Activated T-helper 1 cell treated with Interleukin-2 at 50 U/mL for 16 hours (primary cell): ENCODE measurements around the gene ZNF777.
"Not testable (repeated sequence)": the region's sequence is repeated elsewhere in the genome, so short reads cannot be mapped to it uniquely, and the experiment has no call there.

Experiments
- DNase-seq: peaks from one replicate; pipeline ENCODE4 v3.0.0-alpha.2; 2020; ENCODE audit warnings: low read depth

The ZNF777 gene

DNA sequence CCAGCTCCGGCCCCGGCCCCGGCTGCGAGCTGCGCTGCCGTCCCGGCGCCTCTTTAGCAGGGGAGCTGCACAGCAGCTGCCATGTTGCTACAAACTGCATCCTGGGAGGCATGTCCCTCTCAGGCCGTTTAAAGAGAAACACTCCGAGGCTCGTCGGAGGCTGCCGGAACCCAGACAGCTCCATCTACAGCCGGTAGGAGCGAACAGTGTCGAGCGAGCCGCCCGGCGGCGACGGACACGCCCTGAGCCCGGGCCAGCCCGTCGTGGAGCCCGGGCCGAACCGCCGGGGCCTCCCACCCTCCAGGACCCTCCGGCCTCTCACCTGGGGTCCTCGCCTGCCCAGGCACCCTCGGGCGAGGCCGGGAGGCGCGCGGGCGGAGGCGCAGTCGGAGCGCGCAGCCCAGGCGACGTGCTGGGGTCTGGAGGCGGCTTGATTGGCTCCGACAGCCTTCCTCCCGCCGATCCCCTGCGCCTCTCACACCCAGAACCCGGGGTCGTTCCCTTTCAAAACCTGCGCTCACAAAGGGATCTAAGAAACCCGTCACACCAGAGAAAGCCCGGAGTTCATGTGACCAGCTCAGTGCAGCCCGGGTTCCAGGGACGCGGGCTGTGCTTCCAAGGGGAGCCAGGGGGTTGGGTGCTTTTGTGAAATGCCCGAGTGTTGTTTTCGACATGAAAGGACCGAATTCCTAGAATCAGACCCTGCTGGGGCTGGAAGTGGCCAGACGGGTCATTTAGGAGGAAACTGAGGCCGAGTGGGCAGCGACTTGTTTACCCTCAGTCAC, at the start of gene ZNF777:
Gene ZNF777, minus strand, starts transcription at position 570 of the 785 bp plus-strand sequence. CDS start 5,040 bp downstream, outside the sequence.
- peak; percentile 67 for DNase-seq

DNA sequence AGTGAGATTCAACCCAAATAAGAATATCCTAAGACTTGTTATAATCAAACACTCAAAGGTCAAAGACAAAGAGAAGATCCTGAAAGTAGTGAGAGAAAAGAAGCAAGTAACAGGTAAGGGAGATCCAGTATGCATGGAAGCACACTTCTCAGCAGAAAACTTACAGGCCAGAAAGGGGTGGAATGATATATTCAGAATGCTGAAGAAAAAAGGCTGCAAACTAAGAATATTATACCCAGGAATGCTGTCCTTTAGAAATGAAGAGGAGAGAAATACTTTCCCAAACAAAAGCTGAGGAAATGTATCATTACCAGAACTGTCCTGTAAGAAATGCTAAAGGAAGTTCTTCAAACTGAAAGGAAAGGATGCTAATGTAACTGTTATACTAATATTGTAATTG, 49.4 kb upstream of the ZNF777 start:
- DNase-seq = no peak

DNA sequence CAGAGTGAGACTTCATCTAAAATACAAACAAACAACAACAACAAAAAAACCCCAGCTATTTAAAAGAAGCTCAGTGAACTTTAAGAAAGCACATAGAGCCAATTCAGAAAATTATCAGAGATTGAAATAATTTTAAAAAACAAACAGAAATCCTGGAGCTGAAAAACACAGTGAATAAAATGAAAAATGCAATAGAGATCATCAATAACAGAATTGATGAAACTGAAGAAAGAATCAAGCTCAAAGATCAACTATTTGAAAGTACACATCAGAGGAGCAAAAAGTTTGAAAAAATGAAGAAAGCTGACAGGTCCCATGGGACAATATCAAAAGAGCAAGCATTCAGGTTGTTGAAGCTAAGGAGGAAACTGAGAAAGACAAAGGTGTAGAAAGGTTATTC, 48.9 kb upstream of the ZNF777 start:
- DNase-seq = no peak

DNA sequence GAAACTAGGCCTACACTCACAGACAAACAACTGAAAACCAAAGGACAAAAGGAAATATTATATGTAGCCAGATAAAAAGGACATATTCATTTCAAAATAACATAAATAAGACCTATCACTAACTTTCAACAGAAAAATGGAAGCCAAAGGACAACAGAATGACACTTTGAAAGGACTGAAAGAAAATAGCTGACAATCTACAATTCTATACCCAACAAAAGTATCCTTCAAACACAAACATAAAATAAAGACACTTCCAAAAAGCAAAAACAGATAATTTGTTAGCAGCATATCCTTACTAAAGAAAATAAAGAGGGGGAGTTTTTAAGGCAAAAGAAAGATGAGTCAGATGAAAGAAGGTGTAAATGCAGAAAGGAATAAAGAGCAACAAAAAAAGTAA, 44.7 kb upstream of the ZNF777 start:
- no peak for DNase-seq

DNA sequence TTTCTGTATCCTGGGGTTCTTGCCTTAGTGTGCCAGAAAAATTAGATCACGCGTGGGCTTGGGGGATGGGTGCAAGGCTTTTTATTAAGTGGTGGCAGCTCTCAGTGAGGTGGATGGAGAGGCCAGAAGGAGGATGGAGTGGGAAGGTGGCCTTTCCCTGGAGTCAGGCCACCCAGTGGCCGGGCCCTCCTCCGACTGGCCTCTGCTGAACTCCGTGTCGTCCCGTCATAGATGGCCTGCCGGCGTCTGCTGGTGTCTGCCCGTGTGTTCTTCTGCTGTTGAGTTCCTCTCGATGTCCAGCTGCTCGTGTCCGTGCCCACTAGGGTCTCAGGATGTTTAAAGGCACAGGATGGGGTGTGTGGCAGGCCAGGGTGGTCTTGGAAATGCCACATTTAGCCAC, 40.8 kb upstream of the ZNF777 start:
- no peak for DNase-seq

DNA sequence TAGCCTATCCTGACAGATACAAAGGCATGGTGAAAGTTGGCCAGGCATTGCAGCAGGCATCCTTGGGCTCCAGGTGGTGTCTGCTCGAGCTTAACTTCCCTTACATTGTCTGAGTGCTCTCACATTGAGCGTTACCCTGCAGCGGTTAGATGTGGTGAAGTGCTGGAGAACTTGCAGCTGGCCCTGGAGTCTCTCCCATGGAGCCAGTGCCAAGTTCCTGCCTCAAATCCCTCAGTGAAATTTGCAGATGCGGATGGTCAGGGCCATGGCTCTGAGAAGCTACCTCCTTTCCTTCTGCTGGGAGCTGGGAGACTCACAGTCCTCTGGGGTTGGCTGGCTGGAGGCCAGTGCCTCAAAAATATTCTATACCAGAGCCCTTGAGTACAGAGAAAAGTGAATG, 40.0 kb upstream of the ZNF777 start:
- DNase-seq = no peak

DNA sequence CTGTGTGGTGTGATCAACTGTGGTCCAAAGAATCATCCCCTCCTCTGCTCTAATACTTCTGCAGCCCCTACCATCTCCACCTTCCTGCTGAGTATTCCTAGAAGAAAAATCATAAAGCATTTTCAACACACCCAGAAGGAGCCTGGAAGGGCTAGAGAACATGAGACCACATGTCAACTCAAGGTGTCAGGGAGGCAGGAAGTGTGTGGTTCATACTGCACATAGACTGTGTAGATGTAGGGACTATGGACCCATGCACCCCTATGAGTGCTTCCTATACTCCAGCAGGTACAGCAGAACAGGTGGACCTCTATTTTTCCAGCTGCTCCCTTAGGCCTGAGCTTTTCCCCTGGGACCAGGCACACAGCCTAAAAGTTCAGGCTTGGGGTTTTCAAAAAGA, 39.3 kb upstream of the ZNF777 start:
- no peak for DNase-seq

DNA sequence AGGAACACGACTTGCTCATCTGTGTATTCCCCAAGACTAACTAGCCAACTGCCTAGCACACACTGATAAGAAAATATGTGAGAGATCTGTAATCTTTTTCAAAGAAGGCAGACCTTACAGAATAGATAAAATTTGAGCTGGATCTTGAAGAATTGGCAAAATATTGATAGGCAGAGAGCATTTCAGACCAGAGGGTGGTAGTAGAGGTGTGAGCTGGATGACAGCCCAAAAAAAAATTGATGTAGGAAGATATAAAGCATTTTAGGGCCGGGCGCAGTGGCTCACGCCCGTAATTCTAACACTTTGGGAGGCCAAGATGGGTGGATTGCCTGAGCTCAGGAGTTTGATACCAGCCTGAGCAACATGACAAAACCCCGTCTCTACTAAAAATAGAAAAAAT, 37.9 kb upstream of the ZNF777 start:
- no peak for DNase-seq

DNA sequence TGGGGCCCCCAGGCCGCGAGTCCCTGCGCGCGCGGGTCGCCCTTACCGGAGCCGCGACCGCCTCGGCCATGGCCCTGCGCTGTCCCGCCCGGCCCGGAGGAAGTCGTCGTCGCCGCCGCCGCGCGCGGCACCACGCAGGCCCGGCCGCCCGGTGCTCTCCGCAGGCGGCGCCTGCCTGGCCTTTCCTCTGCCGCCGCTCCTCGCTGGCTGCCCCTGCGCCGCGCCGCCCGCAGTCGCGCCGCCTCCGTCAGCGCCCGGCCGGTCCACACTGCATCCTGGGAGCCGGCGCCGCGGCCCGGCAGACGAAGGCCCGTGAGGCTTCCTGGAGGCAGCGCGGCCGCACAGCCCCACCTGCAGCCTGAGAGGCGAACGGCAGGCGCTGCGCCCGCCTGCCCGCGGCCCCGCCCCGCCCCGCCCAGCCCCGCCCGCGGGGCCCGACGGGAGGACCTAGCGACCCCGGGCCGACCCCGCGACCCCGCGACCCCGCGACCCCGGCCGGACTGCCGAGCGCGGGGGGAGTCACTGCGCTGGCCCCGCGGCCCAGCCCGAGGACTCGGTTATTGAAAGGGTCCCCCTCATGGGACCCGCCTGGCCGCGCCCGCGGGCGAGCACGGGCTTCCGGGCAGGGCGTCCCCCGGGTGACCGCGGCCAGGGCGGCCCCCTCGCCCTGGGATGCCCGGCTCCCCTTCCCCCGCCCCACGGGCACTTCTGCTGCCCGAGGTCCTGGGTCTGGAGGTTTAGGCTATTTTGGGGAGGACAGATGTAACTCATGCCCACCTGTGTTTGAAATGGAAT, 36.8 kb upstream of the ZNF777 start, which contains the start of gene ZNF746:
Gene ZNF746, minus strand, starts transcription at position 343 of the 795 bp plus-strand sequence. Its CDS starts 273 bp downstream, at position 70.
- DNase-seq = peak; percentile 71

DNA sequence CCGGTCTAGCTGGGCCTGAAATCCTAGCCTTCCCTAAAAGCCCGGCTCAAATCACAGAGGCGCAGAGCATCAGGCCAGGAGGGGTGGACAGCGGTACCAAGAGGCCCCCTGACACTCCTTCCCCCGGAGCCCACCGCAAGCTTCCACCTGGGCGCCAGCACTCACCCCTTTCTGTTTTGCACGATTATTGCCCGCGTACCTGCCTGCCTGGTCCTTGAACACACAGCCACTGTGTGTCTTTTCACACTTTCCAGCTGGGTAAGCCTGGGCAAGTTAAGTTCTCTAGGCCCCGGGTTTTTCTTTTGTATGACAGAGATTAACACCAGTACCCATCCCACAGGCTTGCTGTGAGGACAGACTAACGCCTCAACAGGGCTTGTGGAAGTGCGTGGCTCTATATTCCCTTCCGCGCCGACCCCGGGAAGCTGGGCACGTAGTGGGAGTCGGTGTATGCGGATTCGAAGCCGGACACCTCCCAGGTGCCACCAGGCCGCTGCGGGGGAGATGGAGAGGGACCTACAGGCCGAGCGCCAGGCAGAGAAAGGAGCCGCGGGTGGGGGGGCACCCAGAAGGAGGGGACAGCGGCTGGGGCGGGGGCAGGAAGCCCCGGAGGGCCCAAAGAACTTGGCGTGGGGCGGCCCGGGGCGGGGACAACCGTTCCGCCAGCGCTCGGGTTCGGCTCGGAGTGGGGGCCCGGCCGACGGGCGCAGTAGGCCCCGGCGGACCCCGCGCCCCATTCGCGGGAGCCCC, 36.0 kb upstream of the ZNF777 start:
- peak; percentile 38 for DNase-seq

DNA sequence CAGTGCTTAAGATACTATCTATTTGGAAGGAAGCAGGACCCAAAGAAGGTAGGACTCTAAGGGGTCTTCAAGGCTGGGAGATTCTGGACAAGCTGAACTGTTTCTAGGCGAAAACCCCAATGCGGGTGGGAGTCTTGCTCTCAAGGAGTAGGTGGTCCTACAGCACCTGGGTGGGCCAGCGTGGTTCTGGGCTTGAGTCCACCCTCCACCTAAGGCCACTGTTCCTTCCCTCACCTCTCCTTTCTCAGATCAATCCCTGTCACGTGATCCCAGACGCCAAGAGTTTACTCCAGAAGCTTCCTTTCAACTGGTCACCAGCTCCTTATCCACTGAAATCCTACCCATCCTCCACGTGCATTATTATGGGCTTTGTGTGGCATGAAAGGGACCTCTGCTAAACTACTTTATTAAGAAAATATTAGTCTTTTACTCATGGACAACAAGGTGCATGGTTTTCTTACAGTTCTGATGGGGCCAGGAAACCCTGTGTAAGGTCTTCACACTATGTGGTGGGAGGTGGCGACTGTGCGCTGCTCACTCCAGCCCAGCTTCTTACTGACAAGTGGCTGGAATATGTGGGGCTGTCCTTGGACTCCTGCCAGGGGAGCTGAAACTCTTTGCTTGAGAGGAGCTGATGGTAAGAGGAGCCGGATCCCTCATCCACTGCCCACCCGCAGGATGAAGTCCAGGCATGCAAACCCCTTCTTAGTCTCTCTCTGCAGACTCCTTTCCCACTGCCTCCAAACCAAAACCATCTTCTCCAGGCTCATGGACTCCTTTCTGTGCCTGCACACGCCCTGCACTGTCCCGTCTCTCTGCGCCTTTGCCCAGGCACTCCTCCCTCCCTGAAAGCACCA, 35.2 kb upstream of the ZNF777 start:
- no peak for DNase-seq

DNA sequence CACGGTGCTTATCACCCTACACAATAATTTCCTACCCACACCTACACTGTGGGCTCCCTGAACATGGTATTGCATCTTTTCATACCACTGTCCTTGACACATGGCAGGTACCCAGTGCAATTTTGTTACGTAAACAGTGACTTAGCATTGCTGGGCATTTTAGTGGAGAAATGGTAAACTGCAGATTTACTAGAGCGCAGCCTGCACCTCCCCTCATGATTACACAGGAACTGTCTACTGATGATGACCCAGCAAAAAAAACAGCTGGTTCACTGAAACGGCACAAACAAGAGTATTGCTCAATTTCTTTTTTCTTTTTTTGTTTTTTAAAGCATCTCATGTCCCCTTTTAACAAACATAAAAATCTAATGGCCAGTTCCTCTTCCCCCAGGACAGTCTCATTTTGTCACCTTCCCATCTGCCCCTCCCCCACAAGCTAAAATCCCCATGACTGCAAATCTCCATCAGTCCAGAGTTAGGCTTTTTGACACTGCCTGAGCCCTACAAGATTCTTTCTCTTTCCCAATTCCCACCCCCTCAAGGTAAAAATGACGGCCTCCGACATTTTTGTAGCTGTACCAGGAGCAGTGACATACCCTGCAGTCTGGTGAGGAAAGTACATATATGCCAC, 34.0 kb upstream of the ZNF777 start:
- DNase-seq = no peak

DNA sequence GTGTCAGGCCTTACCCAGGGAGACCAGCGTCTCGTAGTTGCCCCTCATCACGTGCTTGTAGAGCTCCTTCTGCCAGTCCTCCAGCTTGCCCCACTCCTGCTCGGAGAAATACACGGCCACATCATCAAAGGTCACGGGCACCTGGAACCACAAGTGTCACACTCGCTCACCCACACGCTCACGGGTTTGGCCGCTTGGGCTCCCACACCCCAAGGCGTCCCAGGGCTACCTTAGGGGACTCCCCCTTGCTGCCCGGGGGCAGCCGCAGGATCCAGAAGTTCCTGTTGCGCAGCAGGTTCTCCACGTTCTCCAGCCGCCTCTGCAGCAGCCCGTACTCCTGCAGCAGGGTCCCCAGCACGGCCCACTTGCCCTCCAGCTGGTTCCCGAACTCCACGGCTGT, 33.1 kb upstream of the ZNF777 start:
- DNase-seq = not testable (repeated sequence)

DNA sequence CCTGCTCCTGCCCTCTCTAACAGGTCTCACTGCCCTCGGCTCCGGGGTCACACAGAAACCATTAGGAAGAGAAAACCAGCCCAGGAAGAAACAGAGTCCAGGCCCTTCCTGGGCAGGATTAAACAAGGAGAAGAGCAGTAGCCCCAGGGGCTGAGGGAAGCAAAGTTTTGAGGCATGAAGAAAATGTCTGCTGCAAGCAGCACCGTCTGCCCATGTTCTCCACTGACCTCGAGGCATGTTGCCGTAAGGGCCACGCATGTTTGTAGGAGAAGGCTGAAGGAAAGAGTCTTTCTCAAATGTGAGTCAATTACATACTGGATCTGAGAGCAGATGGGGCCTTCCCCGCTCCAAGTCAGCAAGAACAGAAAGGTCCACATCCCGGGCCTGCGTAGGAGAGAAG, 32.5 kb upstream of the ZNF777 start:
- DNase-seq = no peak

DNA sequence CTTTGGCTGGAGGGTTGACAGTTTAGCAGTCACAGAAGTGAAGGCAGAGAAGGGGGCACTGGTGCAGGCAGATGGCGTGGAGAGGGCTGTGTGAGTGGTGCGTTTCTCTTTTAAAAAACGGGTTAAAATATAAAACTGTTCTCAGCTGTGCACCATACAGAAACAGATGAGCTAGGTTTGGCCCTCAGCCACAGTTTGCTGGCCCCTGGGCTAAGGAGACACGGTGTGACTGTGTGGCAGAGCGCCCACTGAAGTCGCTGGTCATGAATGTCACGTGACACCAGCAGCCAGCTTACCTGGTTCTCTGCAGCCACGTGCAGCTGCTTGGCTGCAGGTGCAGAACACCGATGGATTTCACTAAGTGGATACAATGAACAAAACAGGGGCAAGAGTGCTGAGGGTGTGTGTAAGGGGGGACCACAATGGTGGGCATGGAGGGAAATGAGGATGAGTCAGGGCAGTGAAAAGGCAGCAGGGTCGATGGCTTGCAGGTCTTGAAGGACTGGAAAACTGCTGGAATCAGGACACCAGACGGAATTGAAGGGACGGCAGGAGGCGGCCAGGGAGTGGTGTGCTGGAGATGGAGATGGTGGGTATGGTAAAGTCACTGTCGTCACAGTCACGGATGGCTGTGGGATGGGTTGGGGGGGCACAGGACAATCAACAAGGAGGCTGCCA, 29.4 kb upstream of the ZNF777 start:
- DNase-seq = no peak

DNA sequence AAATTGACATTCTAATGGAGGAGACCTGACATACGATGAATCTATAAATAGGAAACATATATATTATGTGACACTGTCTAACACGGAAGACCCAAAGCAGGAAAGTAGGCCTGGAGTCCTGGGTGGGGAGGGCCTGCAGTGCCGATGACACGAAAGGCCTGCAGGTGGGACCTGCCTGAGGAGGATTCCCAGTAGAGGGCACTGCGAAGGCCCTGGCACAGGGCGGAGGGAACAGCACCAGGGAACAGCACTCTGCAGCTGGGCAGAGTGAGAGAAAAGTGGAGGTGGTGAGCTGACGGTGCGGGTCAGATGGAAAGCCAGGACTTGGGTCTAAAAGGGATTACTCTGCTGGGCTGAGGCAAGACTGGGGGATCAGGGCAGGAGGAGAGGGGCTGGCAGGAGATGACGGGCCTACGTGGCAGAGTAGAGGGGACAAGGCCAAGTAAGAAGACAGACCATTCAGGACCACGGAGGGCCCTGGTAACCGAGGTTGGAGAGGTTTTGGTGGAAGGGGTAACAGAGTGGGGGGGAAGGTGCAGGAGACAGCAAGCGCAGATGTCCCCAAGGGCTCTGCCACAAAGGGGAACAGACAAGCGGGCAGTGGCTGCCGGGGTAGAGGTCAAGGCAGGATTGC, 28.6 kb upstream of the ZNF777 start:
- no peak for DNase-seq

DNA sequence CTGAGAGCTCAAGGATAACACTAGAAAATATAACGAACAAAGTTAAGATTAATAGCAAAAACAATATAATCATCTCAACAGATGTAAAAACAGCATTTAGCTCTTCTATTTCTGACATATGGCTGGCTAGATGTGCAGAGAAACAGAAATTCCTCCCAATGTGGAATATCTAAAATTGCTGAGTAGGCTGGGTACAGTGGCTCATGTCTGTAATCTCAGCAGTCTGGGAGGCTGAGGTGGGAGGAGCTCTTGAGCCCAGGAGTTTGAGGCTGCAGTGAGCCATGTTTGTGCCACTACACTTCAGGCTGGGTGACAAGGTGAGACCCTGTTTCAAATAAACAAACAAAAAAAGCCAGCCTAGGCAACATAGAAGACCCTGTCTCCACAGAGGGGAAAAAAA, 18.7 kb upstream of the ZNF777 start:
- no peak for DNase-seq

DNA sequence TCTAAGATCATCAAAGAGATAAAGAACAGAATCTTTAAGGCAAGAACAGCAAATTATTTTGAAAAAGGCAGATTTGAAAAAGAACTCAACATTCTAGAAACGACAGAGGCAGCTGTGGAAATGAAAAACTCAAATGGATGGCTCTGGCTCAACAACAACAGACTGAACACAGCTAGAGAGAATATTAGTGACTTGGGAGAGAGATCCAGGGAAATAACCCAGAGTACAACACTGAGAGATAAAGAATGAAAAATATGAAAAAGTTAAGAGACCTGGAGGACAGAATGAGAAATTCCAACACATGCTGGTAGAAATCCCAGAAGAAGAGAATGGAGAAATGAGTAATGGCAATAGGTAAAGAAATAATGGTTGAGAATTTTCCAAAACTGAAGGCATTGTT, 17.9 kb upstream of the ZNF777 start:
- DNase-seq = no peak

DNA sequence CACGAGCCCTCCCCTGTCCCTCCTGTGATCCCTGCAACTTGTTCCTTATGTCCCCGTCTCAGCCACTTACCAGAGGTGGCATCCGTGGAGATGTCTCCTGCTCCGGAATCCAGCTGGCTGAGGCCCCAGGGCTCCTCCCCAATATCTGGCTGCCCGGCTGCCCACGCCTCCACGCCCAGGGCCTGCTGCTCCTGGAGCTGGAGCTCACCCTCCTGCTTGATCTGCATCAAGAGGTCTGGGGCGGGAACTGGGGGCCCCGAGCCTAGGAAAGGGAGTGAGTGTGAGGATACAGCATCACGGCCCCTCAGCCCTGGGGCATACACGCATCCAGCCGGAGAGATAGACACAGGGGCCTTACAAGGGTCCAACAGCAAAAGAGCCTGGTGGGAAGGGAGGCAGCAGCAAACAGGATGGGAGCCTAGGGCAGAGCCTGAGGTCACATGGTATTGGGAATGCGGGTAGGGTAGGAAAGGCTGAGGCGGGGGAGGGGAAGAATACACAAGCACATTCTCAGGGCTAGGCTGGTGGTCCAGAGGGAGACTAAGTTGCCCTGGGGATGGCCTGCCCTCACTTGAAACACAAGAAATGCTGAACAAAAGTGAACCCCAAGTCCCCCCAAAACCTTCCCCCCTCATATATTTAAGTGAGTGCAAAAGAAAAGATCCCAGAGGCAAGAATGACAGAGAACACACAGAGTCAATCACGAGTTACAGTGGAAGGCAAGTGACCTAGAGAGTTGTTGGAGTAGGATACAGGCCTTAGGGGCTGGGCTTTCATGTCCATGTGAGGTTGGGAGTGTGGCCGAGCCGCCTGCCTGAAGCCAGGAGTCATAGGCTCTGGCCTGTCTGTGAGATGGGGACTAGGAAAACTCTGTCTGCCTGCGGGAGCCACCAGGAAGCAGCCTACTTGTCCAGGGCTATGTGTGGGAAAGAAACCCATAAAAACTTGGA, 16.9 kb upstream of the ZNF777 start:
- no peak for DNase-seq
